ENCODE measurements around the gene KIAA1958.

DNA sequence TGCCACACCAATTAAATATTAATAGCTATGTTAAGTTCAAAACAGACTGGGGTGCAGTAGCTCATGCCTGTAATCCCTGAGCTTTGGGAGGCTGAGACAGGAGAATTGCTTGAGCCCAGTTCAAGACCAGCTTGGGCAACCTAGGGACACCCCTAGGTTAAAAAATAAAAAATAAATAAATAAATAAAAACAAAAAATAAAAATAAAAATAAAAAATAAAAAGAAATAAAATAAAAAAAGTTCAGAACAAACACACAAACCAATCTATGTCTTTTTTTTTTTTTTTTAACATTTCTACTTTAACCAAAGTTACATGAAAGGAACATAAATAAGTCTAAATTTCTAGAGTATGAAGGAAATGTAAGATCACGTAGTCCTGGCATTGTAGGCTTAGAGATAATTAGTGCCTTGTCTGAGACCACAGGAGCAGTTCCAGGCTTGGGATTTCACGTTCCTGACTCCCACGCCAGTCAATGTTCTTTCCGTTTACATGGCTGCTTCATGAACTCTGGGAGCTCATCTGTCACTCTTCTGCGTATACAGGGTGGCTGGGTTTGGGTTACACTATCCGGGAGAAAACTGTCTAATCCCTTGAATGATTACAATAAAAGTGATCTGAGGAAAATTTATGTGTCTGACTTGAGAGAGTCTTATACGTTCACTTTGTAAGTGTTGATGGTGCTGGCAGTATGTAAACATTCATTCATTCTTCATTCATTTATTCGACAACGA, 85.2 kb downstream of the KIAA1958 start:
- TF ChIP-seq, protein P1, sequence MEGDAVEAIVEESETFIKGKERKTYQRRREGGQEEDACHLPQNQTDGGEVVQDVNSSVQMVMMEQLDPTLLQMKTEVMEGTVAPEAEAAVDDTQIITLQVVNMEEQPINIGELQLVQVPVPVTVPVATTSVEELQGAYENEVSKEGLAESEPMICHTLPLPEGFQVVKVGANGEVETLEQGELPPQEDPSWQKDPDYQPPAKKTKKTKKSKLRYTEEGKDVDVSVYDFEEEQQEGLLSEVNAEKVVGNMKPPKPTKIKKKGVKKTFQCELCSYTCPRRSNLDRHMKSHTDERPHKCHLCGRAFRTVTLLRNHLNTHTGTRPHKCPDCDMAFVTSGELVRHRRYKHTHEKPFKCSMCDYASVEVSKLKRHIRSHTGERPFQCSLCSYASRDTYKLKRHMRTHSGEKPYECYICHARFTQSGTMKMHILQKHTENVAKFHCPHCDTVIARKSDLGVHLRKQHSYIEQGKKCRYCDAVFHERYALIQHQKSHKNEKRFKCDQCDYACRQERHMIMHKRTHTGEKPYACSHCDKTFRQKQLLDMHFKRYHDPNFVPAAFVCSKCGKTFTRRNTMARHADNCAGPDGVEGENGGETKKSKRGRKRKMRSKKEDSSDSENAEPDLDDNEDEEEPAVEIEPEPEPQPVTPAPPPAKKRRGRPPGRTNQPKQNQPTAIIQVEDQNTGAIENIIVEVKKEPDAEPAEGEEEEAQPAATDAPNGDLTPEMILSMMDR (IDR thresholded peaks at IDR 0.05; ENCODE audit: low read depth, low read length) = no peak
- TF ChIP-seq EZH2phosphoT487 (IDR thresholded peaks at IDR 0.05; ENCODE audit: low read depth) = no peak

Measured in OCI-LY3 (cell line).